LNCaP clone FGC (cell line): ENCODE data around the gene CAMLG.

Experiments
- DNase-seq: peaks from one replicate; pipeline ENCODE4 v3.0.0-alpha.2; 2011; ENCODE audit warnings: low read depth
- H3K4me3 ChIP-seq: 2 replicates; pipeline ENCODE4 v1.5.1; 2011; ENCODE audit warnings: mild to moderate bottlenecking, low read depth, low read length, control low read depth
- CTCF ChIP-seq: IDR thresholded peaks from 2 replicates; pipeline ENCODE4 v1.5.1; 2012; ENCODE audit warnings: mild to moderate bottlenecking; ENCODE audit not compliant: control insufficient read depth, insufficient read depth; ENCODE audit errors: extremely low read depth

The CAMLG gene

GRCh38 chr5:134732819-134733218, 5.5 kb upstream of the CAMLG start:
- DNase-seq = no peak
- TF ChIP-seq CTCF = no peak
- H3K4me3 ChIP-seq = no peak overlapping the region

GRCh38 chr5:134735243-134735642, 3.1 kb upstream of the CAMLG start:
- TF ChIP-seq CTCF = no peak
- no peak for DNase-seq
- no peak overlapping the region for H3K4me3 ChIP-seq

GRCh38 chr5:134736173-134736812, 2.1 kb upstream of the CAMLG start:
- no peak for TF ChIP-seq CTCF
- H3K4me3 ChIP-seq = no peak overlapping the region
- DNase-seq = no peak

GRCh38 chr5:134738963-134739661, 764 bp downstream of the CAMLG start:
- peak; percentile 46 for DNase-seq
- peak; percentile 44 for TF ChIP-seq CTCF
- peak overlapping the region; percentile 90 for H3K4me3 ChIP-seq

GRCh38 chr5:134741052-134741451, 2.7 kb downstream of the CAMLG start:
- H3K4me3 ChIP-seq = no peak overlapping the region
- no peak for DNase-seq
- no peak for TF ChIP-seq CTCF

- DNase-seq = no peak
- no peak for TF ChIP-seq CTCF
- H3K4me3 ChIP-seq = no peak overlapping the region
These were observed 3.8 kb downstream of the CAMLG start for GRCh38 chr5:134742134-134742533.

GRCh38 chr5:134749415-134749814, 11.1 kb downstream of the CAMLG start:
- H3K4me3 ChIP-seq = no peak overlapping the region
- TF ChIP-seq CTCF = no peak
- no peak for DNase-seq
